SU-DHL-6 (cell line): ENCODE results near the gene SLC12A5.
"Not testable (repeated sequence)": the region's sequence is repeated elsewhere in the genome, so short reads cannot be mapped to it uniquely, and the experiment has no call there.

Experiments
- EZH2phosphoT487 ChIP-seq: fragments of 200-600 bp; sonication (generic), shearing (Covaris generic); conservative IDR thresholded peaks from 2 replicates; pipeline ENCODE4 v1.6.1; 2018; ENCODE audit warnings: mild to moderate bottlenecking, antibody characterized with exemption, low read length, moderate library complexity, mixed read lengths
- TF ChIP-seq, protein P1 (sequence below): fragments of 200-600 bp; sonication (generic); IDR thresholded peaks from one replicate; pipeline ENCODE4 v1.5.1; 2017; ENCODE audit warnings: antibody characterized with exemption, mild to moderate bottlenecking, low read length, moderate library complexity; ENCODE audit not compliant: insufficient read depth, poor library complexity, severe bottlenecking

- TF ChIP-seq, protein P1, sequence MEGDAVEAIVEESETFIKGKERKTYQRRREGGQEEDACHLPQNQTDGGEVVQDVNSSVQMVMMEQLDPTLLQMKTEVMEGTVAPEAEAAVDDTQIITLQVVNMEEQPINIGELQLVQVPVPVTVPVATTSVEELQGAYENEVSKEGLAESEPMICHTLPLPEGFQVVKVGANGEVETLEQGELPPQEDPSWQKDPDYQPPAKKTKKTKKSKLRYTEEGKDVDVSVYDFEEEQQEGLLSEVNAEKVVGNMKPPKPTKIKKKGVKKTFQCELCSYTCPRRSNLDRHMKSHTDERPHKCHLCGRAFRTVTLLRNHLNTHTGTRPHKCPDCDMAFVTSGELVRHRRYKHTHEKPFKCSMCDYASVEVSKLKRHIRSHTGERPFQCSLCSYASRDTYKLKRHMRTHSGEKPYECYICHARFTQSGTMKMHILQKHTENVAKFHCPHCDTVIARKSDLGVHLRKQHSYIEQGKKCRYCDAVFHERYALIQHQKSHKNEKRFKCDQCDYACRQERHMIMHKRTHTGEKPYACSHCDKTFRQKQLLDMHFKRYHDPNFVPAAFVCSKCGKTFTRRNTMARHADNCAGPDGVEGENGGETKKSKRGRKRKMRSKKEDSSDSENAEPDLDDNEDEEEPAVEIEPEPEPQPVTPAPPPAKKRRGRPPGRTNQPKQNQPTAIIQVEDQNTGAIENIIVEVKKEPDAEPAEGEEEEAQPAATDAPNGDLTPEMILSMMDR: not testable (repeated sequence)
- not testable (repeated sequence) for TF ChIP-seq EZH2phosphoT487
Measured at GRCh38 chr20:45988830-45989229, 40.2 kb upstream of the SLC12A5 start.
